ENCODE results near the gene TRPM1. TPM values are rescaled to one million over a fixed set of nuclear protein-coding genes. Genes with fewer than 3 reads are reported as not detected.
A peak's percentile ranks its signal among the peaks of the same experiment; 100 is the strongest.

The TRPM1 gene
- total RNA-seq, 1 experiment from 2014 or later, result not detected

DNA sequence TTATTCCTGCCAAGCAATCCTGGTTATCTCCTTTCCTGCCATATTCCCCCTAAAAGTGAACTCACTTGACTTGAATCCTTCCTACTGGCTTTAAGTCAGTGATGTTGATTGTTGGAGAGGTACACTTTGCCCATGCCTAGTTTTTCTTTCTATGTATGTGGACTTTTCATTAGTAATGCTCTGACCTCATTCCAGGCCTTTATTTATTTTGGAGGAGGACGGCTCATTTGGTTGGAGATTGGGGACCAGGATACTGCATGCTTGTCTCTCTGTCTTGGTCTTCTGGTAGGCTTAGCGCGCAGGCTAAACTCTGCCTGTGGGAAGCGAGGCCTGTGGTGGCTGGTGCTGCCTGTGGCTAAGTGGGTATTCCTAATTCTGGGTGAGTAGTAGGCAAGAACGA is 81.0 kb downstream of the TRPM1 start:
- no peaks in the 10 kb centered on the region for H3K36me3 ChIP-seq
- H3K4me3 ChIP-seq, result no peak overlapping the region
- no peaks in the 10 kb centered on the region for H3K9me3 ChIP-seq
- DNase-seq, result no peak
- no peaks in the 10 kb centered on the region for H3K27me3 ChIP-seq

DNA sequence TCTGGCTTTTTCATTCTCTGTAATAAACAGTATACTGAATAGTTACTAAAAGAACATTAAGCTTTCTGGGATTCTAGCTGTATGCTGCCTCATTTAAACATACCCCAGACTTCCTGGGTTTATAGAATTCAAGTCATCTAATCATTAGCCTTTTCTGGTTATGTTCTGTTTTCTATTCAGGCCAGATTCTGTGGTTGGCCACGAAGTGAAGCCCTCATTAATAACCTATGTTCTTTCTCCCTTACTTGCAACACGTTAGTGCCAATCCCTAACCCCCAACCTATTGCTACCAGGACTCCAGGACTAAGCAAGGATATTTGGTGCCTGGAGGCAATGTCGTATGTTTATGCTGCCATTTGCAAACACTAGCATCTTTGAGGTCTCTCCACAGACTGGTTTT is 81.5 kb downstream of the TRPM1 start:
- no peak overlapping the region for H3K4me3 ChIP-seq
- DNase-seq, result no peak
- H3K27me3 ChIP-seq, result no peaks in the 10 kb centered on the region
- no peaks in the 10 kb centered on the region for H3K36me3 ChIP-seq
- H3K9me3 ChIP-seq, result no peaks in the 10 kb centered on the region

GRCh38 chr15:31017311-31017710 is 84.2 kb downstream of the TRPM1 start:
- no peak for DNase-seq
- Histone ChIP-seq H3K4me3 (no peak overlapping the region), H3K27me3 (no peaks in the 10 kb centered on the region), H3K9me3 (peaks cover 6% of the 10 kb centered on the region), H3K36me3 (no peaks in the 10 kb centered on the region)

- Histone ChIP-seq H3K27me3 (no peaks in the 10 kb centered on the region), H3K4me3 (no peak overlapping the region), H3K36me3 (no peaks in the 10 kb centered on the region), H3K9me3 (peaks cover 11% of the 10 kb centered on the region)
- no peak for DNase-seq
These were observed 85.0 kb downstream of the TRPM1 start for GRCh38 chr15:31016446-31016915.

DNA sequence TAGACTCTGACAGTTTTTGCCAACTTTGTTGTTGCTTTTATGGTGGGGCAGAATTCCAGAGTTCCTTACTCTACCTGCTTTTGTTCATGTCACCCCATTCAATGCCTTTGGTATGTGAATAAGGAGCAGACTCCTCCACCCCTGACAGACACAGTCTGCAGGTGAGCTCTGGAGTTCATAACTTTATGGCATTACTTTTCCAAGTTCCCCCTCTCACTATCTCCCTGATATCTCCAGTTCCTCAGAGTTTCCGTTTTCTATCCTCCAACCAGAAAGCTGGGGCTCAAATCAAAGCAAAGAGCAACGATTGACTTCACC is 87.0 kb downstream of the TRPM1 start:
- Histone ChIP-seq H3K27me3 (no peaks in the 10 kb centered on the region), H3K36me3 (no peaks in the 10 kb centered on the region), H3K9me3 (peaks cover 11% of the 10 kb centered on the region), H3K4me3 (no peak overlapping the region)
- DNase-seq, result no peak

DNA sequence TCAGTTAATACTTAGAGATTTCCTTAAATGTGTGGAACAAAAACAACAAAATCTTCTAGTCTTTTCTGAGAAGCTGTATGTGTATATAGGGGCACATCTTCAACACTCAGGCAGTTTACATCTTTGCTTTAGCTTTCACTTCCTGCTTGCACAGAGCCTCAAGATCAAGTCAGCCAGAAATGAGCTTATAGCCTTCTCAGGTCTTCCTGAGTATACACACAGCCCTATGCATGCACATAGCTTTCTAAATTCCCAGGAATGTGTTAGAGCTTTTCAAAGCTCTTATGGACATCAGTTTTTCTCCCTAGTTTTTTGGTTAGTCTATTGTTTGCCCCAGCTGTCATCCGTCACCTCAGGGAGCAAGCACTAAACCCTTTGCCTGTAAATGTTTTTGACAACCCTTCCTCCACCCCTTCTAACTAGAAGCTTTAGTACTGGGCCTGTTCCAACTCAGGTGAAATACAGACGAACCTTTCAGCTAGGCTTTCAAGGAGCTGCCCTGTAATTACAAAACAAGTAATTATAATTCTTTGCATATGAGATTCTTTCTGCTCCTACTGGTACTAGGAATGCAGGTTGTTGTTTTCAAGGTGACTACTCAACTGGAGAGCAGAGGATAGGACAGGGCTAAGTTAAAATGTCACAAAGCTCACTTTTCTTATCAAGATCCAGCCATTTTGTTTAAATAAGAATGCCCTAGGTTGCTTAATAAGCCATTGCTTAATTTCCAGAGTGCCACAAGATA is 87.5 kb downstream of the TRPM1 start:
- Histone ChIP-seq H3K9me3 (peaks cover 11% of the 10 kb centered on the region), H3K36me3 (no peaks in the 10 kb centered on the region), H3K4me3 (no peak overlapping the region), H3K27me3 (no peaks in the 10 kb centered on the region)
- DNase-seq, result no peak

DNA sequence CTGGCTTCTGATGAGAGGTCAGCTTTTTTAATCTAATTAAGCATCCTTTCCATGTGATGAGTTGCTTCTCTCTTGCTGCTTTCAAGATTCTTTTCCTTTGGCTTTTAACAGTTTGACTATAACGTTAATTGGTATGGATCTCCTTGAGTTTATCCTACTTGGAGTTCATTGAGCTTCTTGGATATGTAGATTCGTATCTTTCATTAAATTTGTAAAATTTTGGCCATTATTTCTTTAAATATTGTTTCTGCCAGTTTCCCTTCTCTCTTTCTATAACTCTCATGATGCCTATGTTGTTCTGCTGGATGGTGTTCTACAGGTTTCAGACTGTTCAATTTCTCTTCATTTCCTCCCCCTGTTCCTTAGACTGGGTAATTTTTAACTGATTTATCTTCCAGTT is 89.1 kb downstream of the TRPM1 start:
- Histone ChIP-seq H3K9me3 (peaks cover 11% of the 10 kb centered on the region), H3K4me3 (no peak overlapping the region), H3K27me3 (no peaks in the 10 kb centered on the region), H3K36me3 (no peaks in the 10 kb centered on the region)
- no peak for DNase-seq

- H3K36me3 ChIP-seq, result no peaks in the 10 kb centered on the region
- no peak overlapping the region for H3K4me3 ChIP-seq
- H3K9me3 ChIP-seq, result peaks cover 11% of the 10 kb centered on the region
- no peaks in the 10 kb centered on the region for H3K27me3 ChIP-seq
- DNase-seq, result no peak
These were observed 91.5 kb downstream of the TRPM1 start for GRCh38 chr15:31010036-31010435.

GRCh38 chr15:31005660-31006059 is 95.9 kb downstream of the TRPM1 start:
- no peak overlapping the region for H3K4me3 ChIP-seq
- no peaks in the 10 kb centered on the region for H3K9me3 ChIP-seq
- no peaks in the 10 kb centered on the region for H3K36me3 ChIP-seq
- H3K27me3 ChIP-seq, result no peaks in the 10 kb centered on the region
- no peak for DNase-seq

- no peak overlapping the region for H3K4me3 ChIP-seq
- no peaks in the 10 kb centered on the region for H3K9me3 ChIP-seq
- no peaks in the 10 kb centered on the region for H3K36me3 ChIP-seq
- no peak for DNase-seq
- no peaks in the 10 kb centered on the region for H3K27me3 ChIP-seq
These were observed 97.2 kb downstream of the TRPM1 start for GRCh38 chr15:31004220-31004733.

GRCh38 chr15:31001702-31002101 is 99.8 kb downstream of the TRPM1 start:
- Histone ChIP-seq H3K27me3 (no peaks in the 10 kb centered on the region), H3K9me3 (no peaks in the 10 kb centered on the region), H3K4me3 (no peak overlapping the region), H3K36me3 (no peaks in the 10 kb centered on the region)
- no peak for DNase-seq

DNA sequence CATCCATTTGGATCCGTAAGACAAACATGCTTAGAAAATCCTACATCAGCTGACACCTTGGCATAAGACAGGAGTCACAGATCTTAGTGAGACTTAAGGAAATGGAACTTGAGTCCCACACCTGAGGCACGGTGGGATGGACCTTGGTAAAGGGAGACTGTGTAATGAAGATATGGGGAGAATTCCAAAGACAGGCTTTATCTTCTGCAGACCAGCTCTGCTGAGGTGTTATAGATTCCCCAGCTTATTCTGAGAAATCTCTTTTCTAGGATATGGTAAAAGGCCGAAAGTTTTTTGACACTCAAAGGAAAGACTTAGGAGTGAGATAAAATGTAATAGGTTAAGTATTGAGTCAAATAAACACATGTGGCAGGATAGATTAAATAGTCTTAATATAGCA is 101.8 kb downstream of the TRPM1 start:
- DNase-seq, result no peak

DNA sequence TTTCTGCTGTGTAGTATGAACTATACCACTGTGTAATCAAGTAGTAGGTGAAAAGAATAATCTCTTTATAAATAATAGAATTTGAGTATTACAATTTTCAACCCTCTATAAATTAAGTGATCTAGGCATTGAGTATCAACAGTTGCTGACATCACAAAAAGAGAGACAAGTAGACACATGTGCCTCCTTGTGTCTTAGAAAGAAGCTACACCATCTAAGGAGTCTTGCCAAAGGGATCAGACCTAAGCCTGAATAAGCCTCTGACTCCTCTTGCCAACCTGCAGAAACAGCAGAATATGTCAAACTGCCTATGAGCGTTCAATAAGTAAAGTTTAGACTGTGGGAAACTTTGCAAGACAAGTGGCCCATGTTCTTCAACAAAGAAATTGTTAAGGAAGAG is 104.3 kb downstream of the TRPM1 start:
- Histone ChIP-seq H3K36me3 (no peaks in the 10 kb centered on the region), H3K4me3 (no peak overlapping the region), H3K27me3 (no peaks in the 10 kb centered on the region), H3K9me3 (no peaks in the 10 kb centered on the region)
- no peak for DNase-seq

More for the DNA sequence above, 101.8 kb downstream of the TRPM1 start:
- Histone ChIP-seq H3K36me3 (no peaks in the 10 kb centered on the region), H3K9me3 (no peaks in the 10 kb centered on the region), H3K4me3 (no peak overlapping the region), H3K27me3 (no peaks in the 10 kb centered on the region)

DNA sequence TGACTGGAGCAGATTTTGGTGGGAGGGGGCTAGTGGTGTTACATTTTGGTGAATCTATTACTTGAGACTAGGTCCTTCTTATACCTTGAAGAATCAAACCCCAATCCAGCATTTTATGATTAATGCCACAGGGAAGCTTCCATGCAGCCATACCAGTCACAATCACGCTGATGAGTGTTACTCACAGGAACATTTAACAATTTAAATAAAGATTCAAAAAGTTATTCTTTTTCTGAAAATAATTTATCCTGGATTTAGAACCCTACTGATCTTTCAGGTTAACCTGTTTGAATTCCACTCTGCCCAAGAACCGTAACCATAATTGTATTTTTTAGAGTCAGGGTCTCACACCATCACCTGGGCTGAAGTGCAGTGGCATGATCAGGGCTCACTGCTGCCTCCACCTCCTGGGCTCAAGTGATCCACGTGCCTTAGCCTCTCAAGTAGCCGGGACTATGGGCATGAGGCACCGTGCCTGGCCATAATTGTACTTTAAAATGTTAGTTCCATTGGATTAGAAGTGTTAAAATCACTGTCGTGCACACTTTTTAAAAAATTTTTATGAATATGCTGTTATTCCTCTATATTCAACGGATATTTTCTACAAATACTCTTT is 109.2 kb downstream of the TRPM1 start:
- no peak for DNase-seq
- Histone ChIP-seq H3K27me3 (no peaks in the 10 kb centered on the region), H3K9me3 (no peaks in the 10 kb centered on the region)

DNA sequence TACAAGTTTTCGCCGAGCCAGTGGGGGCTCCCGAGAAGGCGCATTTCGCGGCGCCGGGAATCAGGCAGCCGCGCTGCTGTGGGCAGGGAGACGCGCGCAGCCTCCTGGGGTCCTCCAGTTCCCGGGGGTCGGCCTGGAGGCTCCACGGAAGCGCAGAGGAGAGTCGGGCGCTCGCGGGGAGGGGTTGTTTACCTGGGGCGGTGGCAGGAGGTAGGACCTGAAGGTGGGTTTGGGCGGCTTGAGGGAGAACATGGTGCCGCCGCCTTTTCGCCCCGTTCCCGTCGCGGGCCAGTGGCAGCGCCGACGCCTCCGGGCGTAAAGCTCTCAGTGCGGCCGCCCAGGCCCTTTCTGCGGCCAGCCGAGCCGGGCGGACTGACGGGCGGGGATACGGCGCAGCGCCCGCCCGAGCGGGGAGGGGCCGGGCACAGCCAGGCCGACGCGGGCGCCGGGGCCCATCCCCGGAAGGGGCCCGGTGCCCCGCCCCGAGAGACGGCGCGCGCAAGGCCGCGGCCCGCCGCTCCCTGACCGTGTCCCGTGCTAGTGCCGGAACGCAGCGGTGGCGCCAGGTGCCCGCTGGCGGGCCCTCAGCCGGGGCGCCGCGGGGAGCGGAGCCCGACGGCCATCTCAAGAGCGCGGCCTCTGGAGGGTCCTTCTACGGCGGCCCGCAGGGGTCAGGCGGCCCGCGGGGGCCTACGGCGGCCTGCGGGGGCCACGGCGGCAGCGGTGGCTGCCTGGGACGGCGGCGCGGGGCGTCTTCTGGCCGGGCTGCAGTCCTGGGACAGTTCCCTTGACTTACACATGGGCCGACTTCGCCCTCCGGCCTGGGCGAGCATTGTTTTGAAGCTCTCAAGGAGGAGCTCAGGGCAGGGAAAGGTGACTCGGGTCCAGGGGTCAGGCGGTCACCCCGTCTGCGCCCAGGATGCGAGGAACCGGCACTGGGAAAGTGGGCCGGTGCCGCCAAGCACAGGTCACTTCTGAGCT is 110.0 kb downstream of the TRPM1 start, which contains the start of gene MTMR10:
TSS of gene MTMR10 (minus strand) at position 374 of the 981 bp plus-strand sequence. CDS start at position 252, 122 bp downstream.
- peak; percentile 79 for DNase-seq
- peak within 1 kb of the TSS; percentile 95 for H3K4me3 ChIP-seq
- H3K9me3 ChIP-seq, result no peaks in the 10 kb centered on the region

More for the DNA sequence above, 109.2 kb downstream of the TRPM1 start:
- H3K36me3 ChIP-seq, result no peaks in the 10 kb centered on the region; the same call in 1 of the 2 replicates
- H3K4me3 ChIP-seq, result peak overlapping the region; percentile 95

DNA sequence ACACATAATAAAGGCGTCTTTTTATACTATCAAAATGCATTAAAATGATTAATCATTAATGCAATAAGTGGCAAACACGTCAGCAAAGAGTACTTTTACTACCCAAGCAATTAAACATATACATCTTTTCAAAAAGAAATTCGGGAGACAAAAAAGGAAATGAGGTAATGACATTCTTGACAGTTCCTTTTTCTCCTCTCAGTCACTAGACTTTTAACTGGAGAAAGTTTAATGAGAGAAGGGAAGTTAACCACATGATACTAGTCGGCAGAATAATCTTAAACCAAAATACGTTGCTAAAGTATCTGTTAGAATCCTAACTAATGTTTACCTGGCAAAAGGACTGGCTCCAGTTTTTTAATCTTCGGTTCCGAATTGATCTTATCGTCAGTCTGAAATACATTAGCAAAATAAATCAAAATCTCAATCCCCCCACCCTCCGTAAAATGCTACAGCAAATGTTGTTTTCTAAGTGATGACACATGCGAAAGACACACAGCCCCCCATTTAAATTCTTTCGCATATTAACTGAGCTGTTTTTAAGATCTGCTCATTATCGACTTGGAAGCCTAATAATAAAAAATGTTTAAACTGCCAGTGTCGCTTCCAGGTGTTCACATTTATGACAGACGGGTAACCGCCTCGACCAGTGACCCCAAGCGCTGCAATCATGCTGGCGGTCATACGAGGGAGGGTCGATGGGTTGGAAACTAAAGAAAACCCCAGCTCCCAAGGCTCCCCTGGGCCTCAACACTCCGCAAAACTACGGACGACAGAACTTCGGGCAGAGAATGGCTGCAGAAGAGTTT is 110.9 kb downstream of the TRPM1 start:
- Histone ChIP-seq H3K4me3 (peak overlapping the region; percentile 95), H3K27me3 (no peaks in the 10 kb centered on the region), H3K9me3 (no peaks in the 10 kb centered on the region), H3K36me3 (no peaks in the 10 kb centered on the region; the same call in 1 of the 2 replicates)
- DNase-seq, result no peak

More for the DNA sequence above, 110.0 kb downstream of the TRPM1 start, which contains the start of gene MTMR10:
- no peaks in the 10 kb centered on the region; the same call in 1 of the 2 replicates for H3K36me3 ChIP-seq
- H3K27me3 ChIP-seq, result no peaks in the 10 kb centered on the region
